GM12878 (cell line): ENCODE measurements around the gene DPP6.

ENCODE experiments used
- CEBPB ChIP-seq, 2 experiments: fragments of 150-350 bp in 1 of 2; IDR thresholded peaks; 2 replicates each; pipeline ENCODE4 v1.6.1; 2012 to 2014; ENCODE audit warnings: low read depth in 2 of 2, low read length in 2 of 2, borderline replicate concordance in 1 of 2, inconsistent platforms in 1 of 2
- GABPA ChIP-seq: IDR thresholded peaks from 2 replicates; pipeline ENCODE4 v1.6.1; 2014; ENCODE audit warnings: antibody characterized with exemption, low read depth, mild to moderate bottlenecking, inconsistent platforms
- HDAC6 ChIP-seq: fragments of 200-600 bp; sonication (generic); IDR thresholded peaks from one replicate; pipeline ENCODE4 v1.8.0; 2017; ENCODE audit warnings: antibody characterized with exemption; ENCODE audit not compliant: unreplicated experiment
- NR2C2 ChIP-seq: IDR thresholded peaks from 2 replicates; pipeline ENCODE4 v1.6.1; 2011; ENCODE audit warnings: borderline replicate concordance, low read depth; ENCODE audit not compliant: control insufficient read depth, insufficient read length
- RAD21 ChIP-seq: IDR thresholded peaks from 2 replicates; pipeline ENCODE4 v1.6.1; 2011; ENCODE audit warnings: mild to moderate bottlenecking, low read depth, low read length, moderate library complexity; ENCODE audit not compliant: insufficient read depth
- SIN3A ChIP-seq: IDR thresholded peaks from 2 replicates; pipeline ENCODE4 v1.6.1; 2012; ENCODE audit warnings: low read depth, low read length, improper control_type of control experiment
- TCF12 ChIP-seq: IDR thresholded peaks from 2 replicates; pipeline ENCODE4 v1.6.1; 2011; ENCODE audit warnings: low read depth, mild to moderate bottlenecking, low read length
- TF ChIP-seq, protein P1 (sequence below), 3 experiments: IDR thresholded peaks in 2 of 3; conservative IDR thresholded peaks in 1 of 3; 2 replicates each; pipeline ENCODE4 v1.5.1; 2011; ENCODE audit warnings: low read depth in 3 of 3, low read length in 3 of 3, mild to moderate bottlenecking in 3 of 3, control low read depth in 2 of 3, moderate library complexity in 2 of 3, inconsistent platforms in 1 of 3, mixed read lengths in 1 of 3; ENCODE audit not compliant: control insufficient read depth in 2 of 3, insufficient read depth in 1 of 3; ENCODE audit errors: extremely low read depth in 1 of 3
- TF ChIP-seq, protein P2 (sequence below): IDR thresholded peaks from 2 replicates; pipeline ENCODE4 v1.6.1; 2012; ENCODE audit warnings: low read depth, low read length, improper control_type of control experiment
- TF ChIP-seq, protein P3 (sequence below): IDR thresholded peaks from 2 replicates; pipeline ENCODE4 v1.6.1; 2012; ENCODE audit warnings: low read depth, low read length, improper control_type of control experiment
- TF ChIP-seq, protein P4 (sequence below): fragments of 450-650 bp; formaldehyde crosslinking; IDR thresholded peaks from 2 replicates; pipeline ENCODE4 v1.4.0; 2020; ENCODE audit warnings: mild to moderate bottlenecking, moderate library complexity

DNA sequence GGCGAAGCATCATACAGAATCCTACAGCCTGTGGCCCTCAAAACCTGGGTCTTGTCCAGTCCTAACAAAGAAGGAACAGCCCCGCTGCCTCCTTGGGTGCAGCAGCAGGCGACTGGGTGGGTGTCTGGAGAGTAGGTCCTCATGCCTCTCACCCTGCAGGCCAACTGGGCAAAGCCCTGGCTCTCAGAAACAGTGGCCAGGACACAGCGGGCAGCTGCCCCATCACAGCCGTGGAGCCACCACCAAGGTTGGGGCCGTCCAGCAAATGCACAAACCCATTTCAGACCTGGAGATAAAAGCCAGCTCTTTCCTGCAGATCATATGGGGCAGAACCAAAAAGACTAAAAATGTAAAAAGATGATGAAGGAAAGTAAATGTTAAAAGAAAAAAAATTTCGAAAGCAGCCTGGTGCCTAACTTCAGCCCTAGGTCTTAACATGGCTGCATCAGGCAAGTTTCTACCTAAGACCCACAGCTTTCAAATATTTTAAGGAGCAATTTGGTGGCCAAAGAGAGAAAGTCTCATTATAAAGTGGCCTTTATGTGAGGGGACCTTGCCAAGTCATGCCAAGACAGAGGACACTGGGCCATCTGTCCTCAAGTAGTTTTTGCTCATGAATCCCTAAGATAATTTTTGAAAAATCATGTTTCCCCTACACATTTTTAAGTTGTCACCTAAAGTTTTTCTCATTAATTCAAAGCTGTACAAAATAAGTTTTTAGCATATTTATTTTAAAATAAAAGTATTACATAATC, 808.6 kb downstream of the DPP6 start:
- TF ChIP-seq, protein P1, sequence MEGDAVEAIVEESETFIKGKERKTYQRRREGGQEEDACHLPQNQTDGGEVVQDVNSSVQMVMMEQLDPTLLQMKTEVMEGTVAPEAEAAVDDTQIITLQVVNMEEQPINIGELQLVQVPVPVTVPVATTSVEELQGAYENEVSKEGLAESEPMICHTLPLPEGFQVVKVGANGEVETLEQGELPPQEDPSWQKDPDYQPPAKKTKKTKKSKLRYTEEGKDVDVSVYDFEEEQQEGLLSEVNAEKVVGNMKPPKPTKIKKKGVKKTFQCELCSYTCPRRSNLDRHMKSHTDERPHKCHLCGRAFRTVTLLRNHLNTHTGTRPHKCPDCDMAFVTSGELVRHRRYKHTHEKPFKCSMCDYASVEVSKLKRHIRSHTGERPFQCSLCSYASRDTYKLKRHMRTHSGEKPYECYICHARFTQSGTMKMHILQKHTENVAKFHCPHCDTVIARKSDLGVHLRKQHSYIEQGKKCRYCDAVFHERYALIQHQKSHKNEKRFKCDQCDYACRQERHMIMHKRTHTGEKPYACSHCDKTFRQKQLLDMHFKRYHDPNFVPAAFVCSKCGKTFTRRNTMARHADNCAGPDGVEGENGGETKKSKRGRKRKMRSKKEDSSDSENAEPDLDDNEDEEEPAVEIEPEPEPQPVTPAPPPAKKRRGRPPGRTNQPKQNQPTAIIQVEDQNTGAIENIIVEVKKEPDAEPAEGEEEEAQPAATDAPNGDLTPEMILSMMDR (IDR thresholded peaks at IDR 0.05 in 2 of 3, conservative IDR thresholded peaks at IDR 0.05 in 1 of 3; ENCODE audit: control insufficient read depth in 2 of 3, extremely low read depth in 1 of 3, insufficient read depth in 1 of 3, low read depth in 3 of 3, low read length in 3 of 3) = no peak
- TF ChIP-seq RAD21 = no peak
- no peak for TF ChIP-seq TCF12
- TF ChIP-seq, protein P2, sequence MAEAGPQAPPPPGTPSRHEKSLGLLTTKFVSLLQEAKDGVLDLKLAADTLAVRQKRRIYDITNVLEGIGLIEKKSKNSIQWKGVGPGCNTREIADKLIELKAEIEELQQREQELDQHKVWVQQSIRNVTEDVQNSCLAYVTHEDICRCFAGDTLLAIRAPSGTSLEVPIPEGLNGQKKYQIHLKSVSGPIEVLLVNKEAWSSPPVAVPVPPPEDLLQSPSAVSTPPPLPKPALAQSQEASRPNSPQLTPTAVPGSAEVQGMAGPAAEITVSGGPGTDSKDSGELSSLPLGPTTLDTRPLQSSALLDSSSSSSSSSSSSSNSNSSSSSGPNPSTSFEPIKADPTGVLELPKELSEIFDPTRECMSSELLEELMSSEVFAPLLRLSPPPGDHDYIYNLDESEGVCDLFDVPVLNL = no peak
- TF ChIP-seq, protein P3, sequence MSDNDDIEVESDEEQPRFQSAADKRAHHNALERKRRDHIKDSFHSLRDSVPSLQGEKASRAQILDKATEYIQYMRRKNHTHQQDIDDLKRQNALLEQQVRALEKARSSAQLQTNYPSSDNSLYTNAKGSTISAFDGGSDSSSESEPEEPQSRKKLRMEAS = no peak
- TF ChIP-seq, protein P4, sequence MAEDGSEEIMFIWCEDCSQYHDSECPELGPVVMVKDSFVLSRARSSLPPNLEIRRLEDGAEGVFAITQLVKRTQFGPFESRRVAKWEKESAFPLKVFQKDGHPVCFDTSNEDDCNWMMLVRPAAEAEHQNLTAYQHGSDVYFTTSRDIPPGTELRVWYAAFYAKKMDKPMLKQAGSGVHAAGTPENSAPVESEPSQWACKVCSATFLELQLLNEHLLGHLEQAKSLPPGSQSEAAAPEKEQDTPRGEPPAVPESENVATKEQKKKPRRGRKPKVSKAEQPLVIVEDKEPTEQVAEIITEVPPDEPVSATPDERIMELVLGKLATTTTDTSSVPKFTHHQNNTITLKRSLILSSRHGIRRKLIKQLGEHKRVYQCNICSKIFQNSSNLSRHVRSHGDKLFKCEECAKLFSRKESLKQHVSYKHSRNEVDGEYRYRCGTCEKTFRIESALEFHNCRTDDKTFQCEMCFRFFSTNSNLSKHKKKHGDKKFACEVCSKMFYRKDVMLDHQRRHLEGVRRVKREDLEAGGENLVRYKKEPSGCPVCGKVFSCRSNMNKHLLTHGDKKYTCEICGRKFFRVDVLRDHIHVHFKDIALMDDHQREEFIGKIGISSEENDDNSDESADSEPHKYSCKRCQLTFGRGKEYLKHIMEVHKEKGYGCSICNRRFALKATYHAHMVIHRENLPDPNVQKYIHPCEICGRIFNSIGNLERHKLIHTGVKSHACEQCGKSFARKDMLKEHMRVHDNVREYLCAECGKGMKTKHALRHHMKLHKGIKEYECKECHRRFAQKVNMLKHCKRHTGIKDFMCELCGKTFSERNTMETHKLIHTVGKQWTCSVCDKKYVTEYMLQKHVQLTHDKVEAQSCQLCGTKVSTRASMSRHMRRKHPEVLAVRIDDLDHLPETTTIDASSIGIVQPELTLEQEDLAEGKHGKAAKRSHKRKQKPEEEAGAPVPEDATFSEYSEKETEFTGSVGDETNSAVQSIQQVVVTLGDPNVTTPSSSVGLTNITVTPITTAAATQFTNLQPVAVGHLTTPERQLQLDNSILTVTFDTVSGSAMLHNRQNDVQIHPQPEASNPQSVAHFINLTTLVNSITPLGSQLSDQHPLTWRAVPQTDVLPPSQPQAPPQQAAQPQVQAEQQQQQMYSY (CRISPR knock-in tag) = no peak
- no peak for TF ChIP-seq NR2C2
- no peak for TF ChIP-seq HDAC6
- TF ChIP-seq CEBPB (IDR thresholded peaks at IDR 0.05; ENCODE audit: borderline replicate concordance in 1 of 2, low read depth in 2 of 2, low read length in 2 of 2) = no peak
- TF ChIP-seq GABPA = no peak
- TF ChIP-seq SIN3A = no peak
